ENCODE measurements around the gene RTEL1. TPM values are rescaled to one million over a fixed set of nuclear protein-coding genes. Genes with fewer than 3 reads are reported as not detected.

The RTEL1 gene
- total RNA-seq, 2 experiments from 2014 or later: 49.8 to 54.3 TPM

DNA sequence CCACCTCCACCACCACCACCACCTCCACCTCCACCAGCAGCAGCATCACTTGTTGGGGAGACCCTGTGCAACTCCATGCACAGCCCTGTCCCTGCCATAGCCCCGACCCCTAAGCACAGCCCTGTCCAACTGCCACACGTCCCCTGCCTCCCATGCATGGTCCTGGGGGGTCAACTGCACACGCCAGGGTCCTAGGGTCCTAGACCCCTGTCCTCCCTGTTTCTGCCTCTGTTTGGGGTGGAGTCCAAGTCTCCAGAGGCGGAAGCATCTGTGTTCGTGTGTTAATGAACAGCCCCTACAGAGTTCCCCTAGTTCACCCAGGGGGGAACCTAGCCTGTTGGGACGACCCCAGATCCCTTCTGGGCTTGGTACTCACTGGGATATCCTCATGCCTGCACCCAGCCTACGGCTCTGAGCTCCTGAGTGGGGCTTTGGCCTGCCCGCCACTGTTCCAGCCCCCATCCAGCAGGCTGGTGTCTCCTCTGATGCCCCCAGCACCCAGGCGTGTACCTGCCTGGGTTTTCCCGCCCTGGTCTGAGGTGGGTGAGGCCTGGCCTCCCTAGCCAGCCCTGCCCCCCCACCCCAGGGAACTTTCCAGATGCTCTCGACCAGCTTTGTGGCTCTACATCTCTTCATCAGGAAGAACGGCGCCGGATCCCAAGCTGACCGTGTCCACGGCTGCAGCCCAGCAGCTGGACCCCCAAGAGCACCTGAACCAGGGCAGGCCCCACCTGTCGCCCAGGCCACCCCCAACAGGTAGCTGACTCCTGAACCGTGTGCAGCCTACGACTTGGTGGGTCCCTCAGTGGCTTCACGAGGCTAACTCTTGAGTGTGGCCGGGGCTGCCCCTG is 35.8 kb downstream of the RTEL1 start:
- no peaks in the 10 kb centered on the region for H3K27me3 Mint-ChIP-seq (ENCODE audit: low read depth)
- peak overlapping the region; percentile 60 for H3K4me3 Mint-ChIP-seq
- POLR2A ChIA-PET: interaction anchor here (0.9 kb wide), 1 partner anchor 172 kb away, joined by 3 read pairs; no protein-coding TSS in a partner anchor
- peak overlapping the region; percentile 89 for H3K27ac Mint-ChIP-seq
- H3K9me3 Mint-ChIP-seq (ENCODE audit: insufficient read depth): no peaks in the 10 kb centered on the region
- peaks cover 9% of the 10 kb centered on the region for H3K4me1 Mint-ChIP-seq (ENCODE audit: low read depth)
- CTCF ChIA-PET: no interaction called here
- peaks cover 28% of the 10 kb centered on the region for H3K36me3 Mint-ChIP-seq (ENCODE audit: low read depth)
- no peak for ATAC-seq
- DNase-seq: no peak

DNA sequence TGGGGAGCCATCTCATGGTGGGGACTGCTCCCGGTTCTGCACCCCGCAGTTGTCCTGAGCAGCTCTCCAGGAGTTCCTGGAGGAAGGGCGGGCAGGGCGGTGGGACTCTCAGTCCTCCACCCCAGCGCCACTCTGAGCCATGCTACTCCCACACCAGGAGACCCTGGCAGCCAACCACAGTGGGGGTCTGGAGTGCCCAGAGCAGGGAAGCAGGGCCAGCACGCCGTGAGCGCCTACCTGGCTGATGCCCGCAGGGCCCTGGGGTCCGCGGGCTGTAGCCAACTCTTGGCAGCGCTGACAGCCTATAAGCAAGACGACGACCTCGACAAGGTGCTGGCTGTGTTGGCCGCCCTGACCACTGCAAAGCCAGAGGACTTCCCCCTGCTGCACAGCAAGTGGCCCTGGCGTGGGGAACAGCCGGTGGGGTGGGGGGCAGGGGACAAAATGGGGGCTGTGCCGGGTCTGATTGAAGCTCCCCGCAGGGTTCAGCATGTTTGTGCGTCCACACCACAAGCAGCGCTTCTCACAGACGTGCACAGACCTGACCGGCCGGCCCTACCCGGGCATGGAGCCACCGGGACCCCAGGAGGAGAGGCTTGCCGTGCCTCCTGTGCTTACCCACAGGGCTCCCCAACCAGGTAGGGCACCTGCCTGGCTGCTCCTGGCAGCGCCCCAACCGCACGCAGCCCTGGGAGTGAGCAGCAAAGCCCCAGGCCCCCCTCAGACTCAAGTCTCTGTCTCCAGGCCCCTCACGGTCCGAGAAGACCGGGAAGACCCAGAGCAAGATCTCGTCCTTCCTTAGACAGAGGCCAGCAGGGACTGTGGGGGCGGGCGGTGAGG is 36.7 kb downstream of the RTEL1 start:
- no peaks in the 10 kb centered on the region for H3K9me3 Mint-ChIP-seq (ENCODE audit: insufficient read depth)
- H3K27me3 Mint-ChIP-seq (ENCODE audit: low read depth): no peaks in the 10 kb centered on the region
- ChIA-PET CTCF (no interaction called here), POLR2A (interaction anchor here (0.9 to 1.1 kb wide), 2 partner anchors 10 to 172 kb away, joined by 3 read pairs; no protein-coding TSS in a partner anchor)
- H3K36me3 Mint-ChIP-seq (ENCODE audit: low read depth): peaks cover 28% of the 10 kb centered on the region
- no peak for DNase-seq
- ATAC-seq: no peak
- no peak overlapping the region for H3K27ac Mint-ChIP-seq
- H3K4me1 Mint-ChIP-seq (ENCODE audit: low read depth): peaks cover 9% of the 10 kb centered on the region
- no peak overlapping the region for H3K4me3 Mint-ChIP-seq

DNA sequence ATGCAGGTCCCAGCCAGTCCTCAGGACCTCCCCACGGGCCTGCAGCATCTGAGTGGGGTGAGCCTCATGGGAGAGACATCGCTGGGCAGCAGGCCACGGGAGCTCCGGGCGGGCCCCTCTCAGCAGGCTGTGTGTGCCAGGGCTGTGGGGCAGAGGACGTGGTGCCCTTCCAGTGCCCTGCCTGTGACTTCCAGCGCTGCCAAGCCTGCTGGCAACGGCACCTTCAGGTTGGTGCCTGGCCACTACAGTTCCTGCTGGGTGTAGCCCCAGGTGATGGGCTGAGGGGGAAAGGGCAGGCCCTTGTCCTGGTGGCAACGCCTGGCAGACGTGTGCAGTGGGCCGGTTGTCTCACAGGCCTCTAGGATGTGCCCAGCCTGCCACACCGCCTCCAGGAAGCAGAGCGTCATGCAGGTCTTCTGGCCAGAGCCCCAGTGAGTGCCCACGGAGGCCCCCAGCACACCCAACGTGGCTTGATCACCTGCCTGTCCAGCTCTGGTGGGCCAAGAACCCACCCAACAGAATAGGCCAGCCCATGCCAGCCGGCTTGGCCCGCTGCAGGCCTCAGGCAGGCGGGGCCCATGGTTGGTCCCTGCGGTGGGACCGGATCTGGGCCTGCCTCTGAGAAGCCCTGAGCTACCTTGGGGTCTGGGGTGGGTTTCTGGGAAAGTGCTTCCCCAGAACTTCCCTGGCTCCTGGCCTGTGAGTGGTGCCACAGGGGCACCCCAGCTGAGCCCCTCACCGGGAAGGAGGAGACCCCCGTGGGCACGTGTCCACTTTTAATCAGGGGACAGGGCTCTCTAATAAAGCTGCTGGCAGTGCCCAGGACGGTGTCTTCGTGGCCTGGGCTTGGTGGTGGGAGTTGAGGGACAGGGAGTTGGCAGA is 37.6 kb downstream of the RTEL1 start:
- DNase-seq (no peak), ATAC-seq (no peak)
- ChIA-PET CTCF (no interaction called here), POLR2A (interaction anchor here (0.8 to 1.1 kb wide), 2 partner anchors 9 to 13 kb away, joined by 3 read pairs; no protein-coding TSS in a partner anchor)
- no peaks in the 10 kb centered on the region for H3K9me3 Mint-ChIP-seq (ENCODE audit: insufficient read depth)
- no peak overlapping the region for H3K27ac Mint-ChIP-seq
- no peaks in the 10 kb centered on the region for H3K27me3 Mint-ChIP-seq (ENCODE audit: low read depth)
- peaks cover 9% of the 10 kb centered on the region for H3K4me1 Mint-ChIP-seq (ENCODE audit: low read depth)
- peaks cover 28% of the 10 kb centered on the region for H3K36me3 Mint-ChIP-seq (ENCODE audit: low read depth)
- peak overlapping the region; percentile 8 for H3K4me3 Mint-ChIP-seq

DNA sequence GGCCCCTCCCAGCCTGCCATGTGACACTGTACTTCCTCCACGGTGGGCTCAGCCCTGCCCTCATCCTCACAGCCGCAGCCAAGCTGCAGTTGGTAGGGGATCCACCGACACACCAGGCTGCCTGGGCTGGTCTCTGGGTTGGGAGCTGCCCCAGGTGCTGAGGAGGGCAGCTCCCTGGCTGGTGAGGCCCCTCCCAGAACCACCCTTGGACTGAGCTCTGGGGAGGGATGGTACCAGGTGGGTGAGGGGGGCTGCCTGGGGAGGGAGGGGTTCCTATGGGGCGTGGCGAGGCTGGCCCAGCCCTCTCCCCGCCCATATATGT is 38.2 kb downstream of the RTEL1 start:
- peak; percentile 31 for ATAC-seq
- Mint-ChIP-seq H3K27ac (no peak overlapping the region), H3K9me3 (ENCODE audit: insufficient read depth) (no peaks in the 10 kb centered on the region), H3K36me3 (ENCODE audit: low read depth) (peaks cover 27% of the 10 kb centered on the region), H3K4me1 (ENCODE audit: low read depth) (peaks cover 9% of the 10 kb centered on the region), H3K27me3 (ENCODE audit: low read depth) (no peaks in the 10 kb centered on the region), H3K4me3 (no peak overlapping the region)
- ChIA-PET CTCF (no interaction called here), POLR2A (interaction anchor here (0.8 kb wide), 1 partner anchor 12 kb away, joined by 3 read pairs; no protein-coding TSS in a partner anchor)
- DNase-seq: peak; percentile 42

DNA sequence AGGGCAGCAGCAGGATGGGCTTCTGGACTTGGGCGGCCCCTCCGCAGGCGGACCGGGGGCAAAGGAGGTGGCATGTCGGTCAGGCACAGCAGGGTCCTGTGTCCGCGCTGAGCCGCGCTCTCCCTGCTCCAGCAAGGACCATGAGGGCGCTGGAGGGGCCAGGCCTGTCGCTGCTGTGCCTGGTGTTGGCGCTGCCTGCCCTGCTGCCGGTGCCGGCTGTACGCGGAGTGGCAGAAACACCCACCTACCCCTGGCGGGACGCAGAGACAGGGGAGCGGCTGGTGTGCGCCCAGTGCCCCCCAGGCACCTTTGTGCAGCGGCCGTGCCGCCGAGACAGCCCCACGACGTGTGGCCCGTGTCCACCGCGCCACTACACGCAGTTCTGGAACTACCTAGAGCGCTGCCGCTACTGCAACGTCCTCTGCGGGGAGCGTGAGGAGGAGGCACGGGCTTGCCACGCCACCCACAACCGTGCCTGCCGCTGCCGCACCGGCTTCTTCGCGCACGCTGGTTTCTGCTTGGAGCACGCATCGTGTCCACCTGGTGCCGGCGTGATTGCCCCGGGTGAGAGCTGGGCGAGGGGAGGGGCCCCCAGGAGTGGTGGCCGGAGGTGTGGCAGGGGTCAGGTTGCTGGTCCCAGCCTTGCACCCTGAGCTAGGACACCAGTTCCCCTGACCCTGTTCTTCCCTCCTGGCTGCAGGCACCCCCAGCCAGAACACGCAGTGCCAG is 38.7 kb downstream of the RTEL1 start, which contains the start of gene TNFRSF6B:
Gene TNFRSF6B (plus strand): TSS at position 25 of the 729 bp plus-strand sequence. CDS start 116 bp downstream, at position 141.
- ATAC-seq (peak; percentile 22), DNase-seq (no peak)
- Mint-ChIP-seq H3K4me3 (peak within 1 kb of the TSS; percentile 8), H3K36me3 (ENCODE audit: low read depth) (peaks cover 23% of the 10 kb centered on the region), H3K27me3 (ENCODE audit: low read depth) (no peaks in the 10 kb centered on the region), H3K27ac (peak within 1 kb of the TSS; percentile 20), H3K9me3 (ENCODE audit: insufficient read depth) (no peaks in the 10 kb centered on the region), H3K4me1 (ENCODE audit: low read depth) (peaks cover 9% of the 10 kb centered on the region)
- ChIA-PET CTCF (interaction anchor here (2.3 kb wide), 1 partner anchor 11 kb away, joined by 9 read pairs; the partner anchor contains the start of genes ARFRP1 and ZGPAT), POLR2A (interaction anchor here (0.6 kb wide), 1 partner anchor 158 kb away, joined by 3 read pairs; no protein-coding TSS in a partner anchor)

DNA sequence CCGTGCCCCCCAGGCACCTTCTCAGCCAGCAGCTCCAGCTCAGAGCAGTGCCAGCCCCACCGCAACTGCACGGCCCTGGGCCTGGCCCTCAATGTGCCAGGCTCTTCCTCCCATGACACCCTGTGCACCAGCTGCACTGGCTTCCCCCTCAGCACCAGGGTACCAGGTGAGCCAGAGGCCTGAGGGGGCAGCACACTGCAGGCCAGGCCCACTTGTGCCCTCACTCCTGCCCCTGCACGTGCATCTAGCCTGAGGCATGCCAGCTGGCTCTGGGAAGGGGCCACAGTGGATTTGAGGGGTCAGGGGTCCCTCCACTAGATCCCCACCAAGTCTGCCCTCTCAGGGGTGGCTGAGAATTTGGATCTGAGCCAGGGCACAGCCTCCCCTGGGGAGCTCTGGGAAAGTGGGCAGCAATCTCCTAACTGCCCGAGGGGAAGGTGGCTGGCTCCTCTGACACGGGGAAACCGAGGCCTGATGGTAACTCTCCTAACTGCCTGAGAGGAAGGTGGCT is 39.3 kb downstream of the RTEL1 start:
- ChIA-PET CTCF (interaction anchor here (2.3 kb wide), 1 partner anchor 10 kb away, joined by 9 read pairs; the partner anchor contains the start of genes ARFRP1 and ZGPAT), POLR2A (interaction anchor here (0.6 to 0.7 kb wide), 2 partner anchors 159 to 171 kb away, joined by 3 read pairs; no protein-coding TSS in a partner anchor)
- peaks cover 19% of the 10 kb centered on the region for H3K36me3 Mint-ChIP-seq (ENCODE audit: low read depth)
- H3K4me3 Mint-ChIP-seq: no peak overlapping the region
- DNase-seq (no peak), ATAC-seq (no peak)
- no peaks in the 10 kb centered on the region for H3K9me3 Mint-ChIP-seq (ENCODE audit: insufficient read depth)
- no peaks in the 10 kb centered on the region for H3K27me3 Mint-ChIP-seq (ENCODE audit: low read depth)
- peak overlapping the region; percentile 20 for H3K27ac Mint-ChIP-seq
- H3K4me1 Mint-ChIP-seq (ENCODE audit: low read depth): peaks cover 9% of the 10 kb centered on the region

DNA sequence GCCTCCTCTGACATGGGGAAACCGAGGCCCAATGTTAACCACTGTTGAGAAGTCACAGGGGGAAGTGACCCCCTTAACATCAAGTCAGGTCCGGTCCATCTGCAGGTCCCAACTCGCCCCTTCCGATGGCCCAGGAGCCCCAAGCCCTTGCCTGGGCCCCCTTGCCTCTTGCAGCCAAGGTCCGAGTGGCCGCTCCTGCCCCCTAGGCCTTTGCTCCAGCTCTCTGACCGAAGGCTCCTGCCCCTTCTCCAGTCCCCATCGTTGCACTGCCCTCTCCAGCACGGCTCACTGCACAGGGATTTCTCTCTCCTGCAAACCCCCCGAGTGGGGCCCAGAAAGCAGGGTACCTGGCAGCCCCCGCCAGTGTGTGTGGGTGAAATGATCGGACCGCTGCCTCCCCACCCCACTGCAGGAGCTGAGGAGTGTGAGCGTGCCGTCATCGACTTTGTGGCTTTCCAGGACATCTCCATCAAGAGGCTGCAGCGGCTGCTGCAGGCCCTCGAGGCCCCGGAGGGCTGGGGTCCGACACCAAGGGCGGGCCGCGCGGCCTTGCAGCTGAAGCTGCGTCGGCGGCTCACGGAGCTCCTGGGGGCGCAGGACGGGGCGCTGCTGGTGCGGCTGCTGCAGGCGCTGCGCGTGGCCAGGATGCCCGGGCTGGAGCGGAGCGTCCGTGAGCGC is 39.9 kb downstream of the RTEL1 start:
- H3K9me3 Mint-ChIP-seq (ENCODE audit: insufficient read depth): no peaks in the 10 kb centered on the region
- no peak overlapping the region for H3K4me3 Mint-ChIP-seq
- no peak for DNase-seq
- H3K27me3 Mint-ChIP-seq (ENCODE audit: low read depth): no peaks in the 10 kb centered on the region
- ChIA-PET CTCF (interaction anchor here (2.3 kb wide), 1 partner anchor 10 kb away, joined by 9 read pairs; the partner anchor contains the start of genes ARFRP1 and ZGPAT), POLR2A (interaction anchor here (0.7 to 1.5 kb wide), 2 partner anchors 10 to 172 kb away, joined by 3 to 6 read pairs; partner anchors contain the start of genes ARFRP1 and ZGPAT)
- no peak for ATAC-seq
- H3K27ac Mint-ChIP-seq: no peak overlapping the region
- peaks cover 15% of the 10 kb centered on the region for H3K36me3 Mint-ChIP-seq (ENCODE audit: low read depth)
- H3K4me1 Mint-ChIP-seq (ENCODE audit: low read depth): peaks cover 9% of the 10 kb centered on the region

DNA sequence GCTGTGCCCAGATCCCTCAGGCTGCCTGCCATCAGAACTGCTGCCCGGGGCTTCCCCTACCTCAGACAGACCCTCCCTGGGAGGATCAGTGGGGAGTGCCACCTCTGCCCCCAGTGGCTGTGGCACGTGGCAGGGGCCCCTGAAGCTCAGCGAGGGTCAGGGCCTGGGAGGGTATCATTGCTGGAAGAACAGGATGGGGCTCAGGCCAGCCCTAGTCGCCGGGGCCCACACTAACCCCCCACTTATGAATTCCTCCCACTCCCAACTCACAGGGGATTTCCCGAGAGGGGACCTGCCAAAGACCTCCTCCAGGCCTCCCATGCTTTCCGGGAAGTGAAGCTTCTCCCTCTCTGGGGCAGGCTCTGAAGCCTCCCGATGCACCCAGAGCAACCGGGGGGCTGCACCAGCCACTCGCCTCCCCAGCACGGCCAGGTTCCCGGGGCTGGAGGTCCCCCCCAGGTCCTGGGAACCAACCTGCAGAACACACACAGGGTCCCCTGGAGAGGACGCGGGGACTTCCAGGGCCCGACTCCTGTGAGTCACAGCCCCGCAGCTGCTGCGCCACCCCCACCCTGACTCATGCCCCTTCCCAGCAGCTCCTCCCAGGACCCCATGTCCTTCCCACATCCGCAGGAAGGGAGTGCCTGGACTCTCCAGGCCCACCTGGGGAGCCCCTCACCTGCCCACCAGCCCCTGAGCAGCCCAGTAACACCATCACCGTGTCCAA is 40.8 kb downstream of the RTEL1 start:
- Mint-ChIP-seq H3K4me1 (ENCODE audit: low read depth) (peaks cover 9% of the 10 kb centered on the region), H3K9me3 (ENCODE audit: insufficient read depth) (no peaks in the 10 kb centered on the region), H3K27ac (no peak overlapping the region), H3K4me3 (no peak overlapping the region), H3K36me3 (ENCODE audit: low read depth) (peaks cover 11% of the 10 kb centered on the region), H3K27me3 (ENCODE audit: low read depth) (no peaks in the 10 kb centered on the region)
- ChIA-PET CTCF (interaction anchor here (2.3 kb wide), 1 partner anchor 9 kb away, joined by 9 read pairs; the partner anchor contains the start of genes ARFRP1 and ZGPAT), POLR2A (interaction anchor here (1.5 kb wide), 1 partner anchor 9 kb away, joined by 6 read pairs; the partner anchor contains the start of genes ARFRP1 and ZGPAT)
- no peak for DNase-seq
- no peak for ATAC-seq

DNA sequence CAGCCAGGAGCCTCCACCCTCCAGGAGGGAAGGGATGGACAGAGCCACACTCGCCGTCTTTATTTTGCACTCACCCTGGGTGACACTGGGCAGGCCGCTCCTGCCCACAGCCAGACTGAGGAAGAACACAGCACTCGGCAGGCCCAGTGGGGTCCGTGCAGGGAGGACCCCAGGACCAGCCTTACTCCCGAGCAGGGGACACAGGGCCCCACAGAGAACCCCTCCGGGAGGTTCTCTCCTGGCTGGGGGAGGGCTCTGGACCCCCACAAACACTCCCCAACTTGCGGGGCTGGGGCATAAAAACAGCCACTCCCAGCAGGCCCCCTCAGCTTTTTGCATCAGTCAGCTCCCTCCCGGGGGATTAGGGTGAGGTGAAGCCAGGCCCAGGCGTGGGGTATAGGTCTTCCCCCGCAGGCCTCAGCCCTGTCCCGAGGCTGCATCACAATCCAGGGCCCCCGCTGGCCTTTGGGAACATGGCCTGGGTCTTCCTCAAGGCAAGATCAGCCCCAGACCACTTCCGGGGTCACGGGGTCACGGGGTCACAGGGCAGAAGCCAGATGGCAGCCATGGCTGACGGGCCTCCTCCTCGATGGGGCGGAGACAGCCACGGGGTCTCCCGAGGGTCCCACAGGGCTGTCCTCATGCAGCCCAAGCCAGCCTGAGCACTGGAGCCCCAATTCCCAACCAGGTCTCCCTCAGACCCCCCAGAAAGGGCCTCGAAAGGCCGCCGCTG is 41.5 kb downstream of the RTEL1 start:
- DNase-seq (no peak), ATAC-seq (no peak)
- ChIA-PET POLR2A (interaction anchor here (1.5 kb wide), 1 partner anchor 9 kb away, joined by 6 read pairs; the partner anchor contains the start of genes ARFRP1 and ZGPAT), CTCF (no interaction called here)
- no peaks in the 10 kb centered on the region for H3K9me3 Mint-ChIP-seq (ENCODE audit: insufficient read depth)
- H3K36me3 Mint-ChIP-seq (ENCODE audit: low read depth): peaks cover 7% of the 10 kb centered on the region
- H3K27ac Mint-ChIP-seq: no peak overlapping the region
- no peaks in the 10 kb centered on the region for H3K27me3 Mint-ChIP-seq (ENCODE audit: low read depth)
- peaks cover 9% of the 10 kb centered on the region for H3K4me1 Mint-ChIP-seq (ENCODE audit: low read depth)
- H3K4me3 Mint-ChIP-seq: no peak overlapping the region
